MM.1S (cell line): ENCODE data around the gene RNF212.

Source experiments
- DNase-seq: peaks from one replicate; pipeline ENCODE4 v3.0.0-alpha.2; 2015
- H2AFZ ChIP-seq: fragments of 300-600 bp; sonication (generic); 2 replicates; pipeline ENCODE4 v1.6.0; 2016; ENCODE audit warnings: antibody characterized with exemption, low read length
- H3F3A ChIP-seq: fragments of 300-600 bp; sonication (generic); 2 replicates; pipeline ENCODE4 v1.6.1; 2016; ENCODE audit warnings: mild to moderate bottlenecking, antibody characterized with exemption, low read length, moderate library complexity, mixed read lengths; ENCODE audit not compliant: insufficient read depth
- H3K27ac ChIP-seq: fragments of 300-600 bp; sonication (generic); 2 replicates; pipeline ENCODE4 v1.5.1; 2016; ENCODE audit warnings: mild to moderate bottlenecking, low read length
- H3K27me3 ChIP-seq: fragments of 300-600 bp; sonication (generic); replicated peaks from 2 replicates; pipeline ENCODE4 v1.6.0; 2016; ENCODE audit warnings: low read length; ENCODE audit not compliant: insufficient read depth
- H3K36me3 ChIP-seq: fragments of 300-600 bp; sonication (generic); replicated peaks from 2 replicates; pipeline ENCODE4 v1.6.1; 2016; ENCODE audit warnings: mild to moderate bottlenecking, low read length, mixed read lengths; ENCODE audit not compliant: insufficient read depth
- H3K4me1 ChIP-seq: fragments of 300-600 bp; sonication (generic); 2 replicates; pipeline ENCODE4 v1.6.1; 2016; ENCODE audit warnings: low read length, mixed read lengths
- H3K4me2 ChIP-seq: fragments of 300-600 bp; sonication (generic); 2 replicates; pipeline ENCODE4 v1.6.0; 2016; ENCODE audit warnings: low read depth, low read length
- H3K4me3 ChIP-seq: fragments of 300-600 bp; sonication (generic); 2 replicates; pipeline ENCODE4 v1.5.1; 2016; ENCODE audit warnings: low read length, mixed read lengths
- H3K79me2 ChIP-seq: fragments of 300-600 bp; sonication (generic); 2 replicates; pipeline ENCODE4 v1.6.1; 2016; ENCODE audit warnings: mixed run types, low read length, mixed read lengths
- H3K9ac ChIP-seq: fragments of 300-600 bp; sonication (generic); 2 replicates; pipeline ENCODE4 v1.6.1; 2016; ENCODE audit warnings: low read length, mixed read lengths
- H3K9me2 ChIP-seq: fragments of 300-600 bp; sonication (generic); replicated peaks from 2 replicates; pipeline ENCODE4 v1.6.1; 2016; ENCODE audit warnings: mild to moderate bottlenecking, low read length, mixed read lengths; ENCODE audit not compliant: insufficient read depth
- H3K9me3 ChIP-seq: fragments of 300-600 bp; sonication (generic); replicated peaks from 2 replicates; pipeline ENCODE4 v1.6.1; 2016; ENCODE audit warnings: mild to moderate bottlenecking, low read length, mixed read lengths; ENCODE audit not compliant: insufficient read depth
- H4K20me1 ChIP-seq: fragments of 300-600 bp; sonication (generic); 2 replicates; pipeline ENCODE4 v1.6.1; 2016; ENCODE audit warnings: mild to moderate bottlenecking, low read length, moderate library complexity, mixed read lengths; ENCODE audit not compliant: insufficient read depth
- EZH2 ChIP-seq: fragments of 300-600 bp; sonication (generic); optimal IDR thresholded peaks from 2 replicates; pipeline ENCODE3; 2017; ENCODE audit warnings: low read depth, mild to moderate bottlenecking, antibody characterized with exemption, low read length, mixed read lengths
- EZH2phosphoT487 ChIP-seq: fragments of 300-600 bp; sonication (generic); IDR thresholded peaks from 2 replicates; pipeline ENCODE4 v1.6.1; 2018; ENCODE audit warnings: antibody characterized with exemption, low read length
- TF ChIP-seq, protein P1 (sequence below): fragments of 300-600 bp; sonication (generic); IDR thresholded peaks from 2 replicates; pipeline ENCODE4 v1.5.1; 2016; ENCODE audit warnings: antibody characterized with exemption, low read length, mixed read lengths

Gene RNF212

DNA sequence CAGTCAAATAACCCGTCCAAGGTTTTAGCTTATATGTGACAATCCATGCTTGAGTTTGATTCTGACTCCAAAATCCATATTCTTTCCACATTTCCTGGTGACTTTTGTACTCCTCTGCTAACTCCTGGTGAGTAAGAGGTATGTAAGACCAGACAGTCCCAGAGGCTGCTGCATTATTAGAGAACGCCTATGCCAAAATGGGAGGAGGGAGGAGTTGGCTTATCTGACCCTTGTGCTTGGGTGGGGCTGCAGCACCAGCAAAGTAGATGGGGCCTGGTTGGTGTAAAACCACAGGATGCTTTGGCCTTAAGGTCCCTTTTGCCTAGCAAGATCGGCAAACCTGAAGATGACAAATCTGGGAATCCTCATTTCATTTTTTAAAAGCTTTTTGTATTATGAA lies 9.1 kb upstream of the RNF212 start:
- Histone ChIP-seq H3K27me3 (no peaks in the 10 kb centered on the region), H3K4me3 (no peak overlapping the region), H4K20me1 (no peaks in the 10 kb centered on the region), H3K4me2 (no peak overlapping the region), H3K27ac (no peak overlapping the region), H3K9ac (no peak overlapping the region), H2AFZ (no peak overlapping the region), H3K79me2 (no peaks in the 10 kb centered on the region), H3K9me3 (no peaks in the 10 kb centered on the region; the same call in 1 of the 2 replicates), H3K4me1 (no peaks in the 10 kb centered on the region), H3F3A (no peaks in the 10 kb centered on the region), H3K9me2 (no peaks in the 10 kb centered on the region), H3K36me3 (no peaks in the 10 kb centered on the region)
- DNase-seq: no peak
- TF ChIP-seq EZH2: no peak
- no peak for TF ChIP-seq EZH2phosphoT487
- TF ChIP-seq, protein P1, sequence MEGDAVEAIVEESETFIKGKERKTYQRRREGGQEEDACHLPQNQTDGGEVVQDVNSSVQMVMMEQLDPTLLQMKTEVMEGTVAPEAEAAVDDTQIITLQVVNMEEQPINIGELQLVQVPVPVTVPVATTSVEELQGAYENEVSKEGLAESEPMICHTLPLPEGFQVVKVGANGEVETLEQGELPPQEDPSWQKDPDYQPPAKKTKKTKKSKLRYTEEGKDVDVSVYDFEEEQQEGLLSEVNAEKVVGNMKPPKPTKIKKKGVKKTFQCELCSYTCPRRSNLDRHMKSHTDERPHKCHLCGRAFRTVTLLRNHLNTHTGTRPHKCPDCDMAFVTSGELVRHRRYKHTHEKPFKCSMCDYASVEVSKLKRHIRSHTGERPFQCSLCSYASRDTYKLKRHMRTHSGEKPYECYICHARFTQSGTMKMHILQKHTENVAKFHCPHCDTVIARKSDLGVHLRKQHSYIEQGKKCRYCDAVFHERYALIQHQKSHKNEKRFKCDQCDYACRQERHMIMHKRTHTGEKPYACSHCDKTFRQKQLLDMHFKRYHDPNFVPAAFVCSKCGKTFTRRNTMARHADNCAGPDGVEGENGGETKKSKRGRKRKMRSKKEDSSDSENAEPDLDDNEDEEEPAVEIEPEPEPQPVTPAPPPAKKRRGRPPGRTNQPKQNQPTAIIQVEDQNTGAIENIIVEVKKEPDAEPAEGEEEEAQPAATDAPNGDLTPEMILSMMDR: no peak

DNA sequence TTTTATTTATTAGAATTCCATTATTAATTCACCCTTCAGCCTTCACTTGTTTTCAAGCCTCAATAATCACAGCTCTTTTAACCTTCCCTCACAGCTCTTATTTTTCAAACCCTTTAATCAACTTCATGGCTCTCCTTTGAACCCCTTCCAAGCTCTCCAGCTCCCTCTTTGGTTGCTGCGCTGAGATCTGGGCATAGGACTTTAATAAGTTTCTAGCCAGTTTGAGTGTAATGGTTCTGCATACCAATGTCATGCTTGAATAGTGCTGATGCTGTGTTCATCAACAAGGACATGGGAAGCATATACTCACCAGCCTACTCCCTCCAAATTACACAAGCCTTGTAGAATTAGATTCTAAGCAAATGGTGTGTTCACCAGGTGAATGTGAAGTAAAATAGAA lies 3.5 kb upstream of the RNF212 start:
- no peaks in the 10 kb centered on the region for H3K36me3 ChIP-seq
- H3K9ac ChIP-seq: no peak overlapping the region
- H3K9me2 ChIP-seq: no peaks in the 10 kb centered on the region
- no peaks in the 10 kb centered on the region for H3K4me1 ChIP-seq
- no peak overlapping the region for H2AFZ ChIP-seq
- H4K20me1 ChIP-seq: no peaks in the 10 kb centered on the region
- no peaks in the 10 kb centered on the region for H3F3A ChIP-seq
- no peaks in the 10 kb centered on the region for H3K79me2 ChIP-seq
- DNase-seq: no peak
- H3K4me3 ChIP-seq: no peak overlapping the region
- TF ChIP-seq, protein P1: no peak
- TF ChIP-seq EZH2phosphoT487 (no peak), EZH2 (no peak)
- H3K27me3 ChIP-seq: no peaks in the 10 kb centered on the region
- no peak overlapping the region for H3K4me2 ChIP-seq
- H3K9me3 ChIP-seq: no peaks in the 10 kb centered on the region; the same call in 1 of the 2 replicates
- H3K27ac ChIP-seq: no peak overlapping the region

DNA sequence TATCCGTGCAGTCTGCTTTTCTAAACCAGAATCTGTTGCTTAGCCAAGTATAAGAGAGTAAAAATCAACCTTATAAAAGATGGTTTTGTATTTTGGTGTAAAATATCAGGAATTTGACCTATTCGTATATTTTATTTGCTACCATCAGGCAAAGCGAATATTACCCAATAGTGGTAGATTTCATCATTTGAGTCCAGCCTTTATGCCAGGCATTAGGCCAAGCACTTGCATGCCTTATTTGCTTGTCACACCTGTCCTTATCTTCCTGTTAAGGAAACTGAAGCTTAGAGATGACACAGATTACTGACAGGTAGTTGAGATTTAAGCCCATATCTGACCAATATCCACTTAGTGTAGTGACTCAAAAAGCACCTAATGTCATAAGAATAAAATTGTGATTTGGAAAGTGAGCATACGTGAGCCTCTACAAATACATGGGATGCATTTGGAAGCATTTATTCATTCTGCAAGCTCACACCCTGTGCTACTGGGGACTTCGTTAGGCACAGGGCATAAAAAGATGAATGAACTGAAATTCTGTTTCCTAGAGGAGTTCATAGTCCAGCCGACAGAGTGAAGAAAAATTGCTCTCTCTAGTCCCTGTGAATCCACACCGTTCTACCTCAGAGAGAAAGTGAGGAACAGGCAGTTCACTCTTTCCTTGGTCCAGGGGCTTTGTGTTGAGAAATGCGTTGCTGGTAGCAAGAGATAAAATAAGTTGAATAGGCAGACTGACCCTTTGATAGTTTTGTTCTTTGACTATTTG lies 2.3 kb upstream of the RNF212 start:
- Histone ChIP-seq H3K79me2 (no peaks in the 10 kb centered on the region), H3K27ac (no peak overlapping the region), H3K4me1 (no peaks in the 10 kb centered on the region), H3K9me3 (no peaks in the 10 kb centered on the region; the same call in 1 of the 2 replicates), H3K4me2 (no peak overlapping the region), H3K9ac (no peak overlapping the region), H3K27me3 (no peaks in the 10 kb centered on the region; the same call in 1 of the 2 replicates), H3K4me3 (no peak overlapping the region), H3K36me3 (no peaks in the 10 kb centered on the region), H2AFZ (no peak overlapping the region), H3F3A (no peaks in the 10 kb centered on the region), H4K20me1 (no peaks in the 10 kb centered on the region), H3K9me2 (no peaks in the 10 kb centered on the region)
- no peak for DNase-seq
- TF ChIP-seq, protein P1: no peak
- no peak for TF ChIP-seq EZH2
